Left lung (tissue), 10 donors: Measurements from ENCODE around the gene PTPRC. TPM values are rescaled to one million over a fixed set of nuclear protein-coding genes. Genes with fewer than 3 reads are reported as not detected.

Experiments used
- ATAC-seq: fragments of 200-7000 bp; cut with Tn5 transposase; one replicate; pipeline ENCODE4 v1.9.1; 2020; ENCODE audit warnings: moderate library complexity
- DNase-seq, 4 donors: peaks; one replicate each; pipeline ENCODE4 v3.0.0-alpha.2; 2013 to 2020
- H3K27ac ChIP-seq, 2 donors: fragments of 200-600 bp; sonication (generic) in 1 of 2; one replicate each; pipeline versions ENCODE4 v1.5.0 to v1.8.0; 2020 to 2021
- H3K27me3 ChIP-seq, 2 donors: fragments of 200-600 bp; sonication (generic) in 1 of 2; one replicate each; pipeline versions ENCODE4 v1.5.0 to v1.8.0; 2020 to 2021
- H3K36me3 ChIP-seq, 2 donors: fragments of 200-600 bp; sonication (generic) in 1 of 2; one replicate each; pipeline versions ENCODE4 v1.5.0 to v1.8.0; 2020 to 2021
- H3K4me1 ChIP-seq, 2 donors: fragments of 200-600 bp; one replicate each; pipeline ENCODE4 v1.8.0; 2021
- H3K4me3 ChIP-seq, 2 donors: fragments of 200-600 bp; sonication (generic) in 1 of 2; one replicate each; pipeline versions ENCODE4 v1.5.0 to v1.8.0; 2020 to 2021; ENCODE audit warnings: mild to moderate bottlenecking in 1 of 2
- H3K9me3 ChIP-seq, 2 donors: fragments of 200-600 bp; sonication (generic) in 1 of 2; one replicate each; pipeline versions ENCODE4 v1.5.0 to v1.8.0; 2020 to 2021
- intact Hi-C, 2 donors: fragments of 100-400 bp; cut with DNase I; formaldehyde crosslinking; loops; one replicate each; pipeline versions ENCODE4 v1.11.2 to v1.14.2; 2022
- polyA plus RNA-seq, 6 donors: library from polyadenylated mRNA; unstranded; fragments of 120-200 nt; gene quantifications; one replicate each; pipeline ENCODE4 v1.2.1, GENCODE V29; 2013; ENCODE audit not compliant: insufficient read length in 6 of 6
- total RNA-seq, 2 donors: library from RNA; stranded (reverse); fragmentation: NEBNext Ultra II Directional; extraction: Animal tissue kit (Norgen Biotek cat#: 25700); gene quantifications; one replicate each; pipeline ENCODE4 v1.2.1, GENCODE V29; 2021
- TF ChIP-seq, protein P1 (sequence below), 2 donors: fragments of 200-600 bp; sonication (generic) in 1 of 2; IDR thresholded peaks; one replicate each; pipeline versions ENCODE4 v1.5.0 to v1.8.0; 2021; ENCODE audit warnings: antibody characterized with exemption in 2 of 2
- donor health status: DM: no; HTN: yes; CAD: no.
- donor health status: DM: no; HTN: no; CAD: no.

The PTPRC gene
- total and polyA plus RNA-seq, 8 donors, result 7.0 to 180 (median 9.9) TPM

DNA sequence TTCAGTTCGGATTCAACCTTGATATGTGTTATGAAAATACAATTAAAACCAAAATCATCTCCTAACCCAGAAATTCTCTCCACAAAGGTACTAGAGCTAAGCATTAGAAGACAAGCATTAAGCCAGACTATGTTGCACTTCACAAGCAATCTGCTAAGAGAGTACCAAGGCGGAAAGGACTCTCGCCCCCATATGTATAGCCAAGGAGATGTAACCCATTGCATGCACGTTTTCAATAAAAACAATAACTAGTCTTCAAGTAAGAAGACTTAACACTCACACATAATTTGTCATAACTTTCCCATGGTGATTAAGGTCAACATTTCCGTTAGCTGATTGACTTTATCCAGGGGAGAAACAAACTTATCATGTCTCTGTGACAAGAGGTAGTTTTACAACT is 27.6 kb upstream of the PTPRC start:
- intact Hi-C loops, result no loop called here
- H3K4me3 ChIP-seq, result no peak overlapping the region

DNA sequence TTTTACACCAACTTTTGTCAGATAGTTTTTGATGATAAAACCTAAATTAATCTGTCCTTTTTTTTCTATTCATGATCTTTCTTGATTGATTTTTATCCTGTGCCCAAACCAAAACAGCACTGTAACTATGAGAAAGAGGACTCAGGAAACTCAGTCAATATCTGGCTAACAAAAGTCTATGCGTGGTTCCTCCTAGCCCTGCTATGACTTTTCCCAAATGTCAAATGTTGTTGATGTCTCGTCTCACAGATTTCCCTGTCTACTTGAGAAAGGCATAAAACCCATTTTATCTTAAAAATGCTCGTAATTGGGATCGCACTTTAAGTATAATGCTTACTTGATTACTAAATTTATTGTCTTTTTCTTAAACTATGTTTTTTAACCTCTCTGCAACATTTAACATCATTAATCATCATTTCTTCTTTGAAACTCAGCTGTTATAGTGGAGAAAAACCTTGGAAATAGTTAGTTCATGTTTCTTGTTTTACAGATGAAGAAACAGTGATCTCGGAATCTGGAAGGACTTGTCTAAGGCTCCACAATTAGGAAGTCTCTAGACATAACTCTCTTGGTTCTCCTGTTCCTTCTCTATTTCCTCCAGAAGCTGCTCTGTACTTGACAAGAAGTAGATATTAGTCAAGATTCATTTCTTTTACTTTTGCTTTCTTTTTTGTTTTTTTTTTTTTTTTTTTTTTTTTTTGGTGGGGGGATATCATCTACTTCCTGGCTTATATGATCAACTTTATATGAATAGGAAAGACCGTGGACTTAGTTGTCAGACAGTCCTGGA is 26.2 kb upstream of the PTPRC start:
- Histone ChIP-seq H3K36me3 (no peaks in the 10 kb centered on the region), H3K27me3 (no peaks in the 10 kb centered on the region), H3K27ac (peak overlapping the region in 1 of 2 donors; percentile 45), H3K4me3 (no peak overlapping the region), H3K9me3 (no peaks in the 10 kb centered on the region), H3K4me1 (peaks cover 0 to 7% of the 10 kb centered on the region in 2 donors)
- intact Hi-C loops, result no loop called here
- ATAC-seq (peak; percentile 46), DNase-seq (no peak)
- TF ChIP-seq, protein P1, sequence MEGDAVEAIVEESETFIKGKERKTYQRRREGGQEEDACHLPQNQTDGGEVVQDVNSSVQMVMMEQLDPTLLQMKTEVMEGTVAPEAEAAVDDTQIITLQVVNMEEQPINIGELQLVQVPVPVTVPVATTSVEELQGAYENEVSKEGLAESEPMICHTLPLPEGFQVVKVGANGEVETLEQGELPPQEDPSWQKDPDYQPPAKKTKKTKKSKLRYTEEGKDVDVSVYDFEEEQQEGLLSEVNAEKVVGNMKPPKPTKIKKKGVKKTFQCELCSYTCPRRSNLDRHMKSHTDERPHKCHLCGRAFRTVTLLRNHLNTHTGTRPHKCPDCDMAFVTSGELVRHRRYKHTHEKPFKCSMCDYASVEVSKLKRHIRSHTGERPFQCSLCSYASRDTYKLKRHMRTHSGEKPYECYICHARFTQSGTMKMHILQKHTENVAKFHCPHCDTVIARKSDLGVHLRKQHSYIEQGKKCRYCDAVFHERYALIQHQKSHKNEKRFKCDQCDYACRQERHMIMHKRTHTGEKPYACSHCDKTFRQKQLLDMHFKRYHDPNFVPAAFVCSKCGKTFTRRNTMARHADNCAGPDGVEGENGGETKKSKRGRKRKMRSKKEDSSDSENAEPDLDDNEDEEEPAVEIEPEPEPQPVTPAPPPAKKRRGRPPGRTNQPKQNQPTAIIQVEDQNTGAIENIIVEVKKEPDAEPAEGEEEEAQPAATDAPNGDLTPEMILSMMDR (IDR thresholded peaks at IDR 0.05), result no peak

More for the DNA sequence above, 27.6 kb upstream of the PTPRC start:
- Histone ChIP-seq H3K4me1 (peaks cover 0 to 7% of the 10 kb centered on the region in 2 donors), H3K9me3 (no peaks in the 10 kb centered on the region), H3K27ac (no peak overlapping the region), H3K36me3 (no peaks in the 10 kb centered on the region), H3K27me3 (no peaks in the 10 kb centered on the region)
- DNase-seq (no peak), ATAC-seq (no peak)
- TF ChIP-seq, protein P1 (IDR thresholded peaks at IDR 0.05), result no peak

DNA sequence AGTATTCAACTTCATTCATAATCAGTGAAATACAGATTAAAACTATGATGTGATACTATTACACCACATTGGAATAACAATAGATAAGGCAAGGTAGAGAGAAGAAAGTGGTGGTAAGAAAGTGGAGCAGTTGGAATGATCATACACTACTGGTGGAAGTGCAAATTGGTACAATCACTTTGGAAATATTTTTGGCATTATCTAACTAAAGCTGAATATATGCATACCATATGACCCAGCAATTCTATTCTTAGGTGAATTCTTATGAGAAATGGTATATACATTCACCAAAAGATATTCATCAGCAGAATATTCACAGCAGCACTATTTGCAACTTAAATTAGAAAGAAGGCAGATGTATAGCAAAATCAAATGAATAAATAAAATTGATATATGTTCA is 21.4 kb upstream of the PTPRC start:
- Histone ChIP-seq H3K4me3 (no peak overlapping the region), H3K9me3 (no peaks in the 10 kb centered on the region), H3K27ac (no peak overlapping the region), H3K27me3 (no peaks in the 10 kb centered on the region), H3K4me1 (peaks cover 0 to 31% of the 10 kb centered on the region in 2 donors), H3K36me3 (no peaks in the 10 kb centered on the region)
- TF ChIP-seq, protein P1 (IDR thresholded peaks at IDR 0.05), result no peak
- no peak for ATAC-seq
- intact Hi-C loops, result no loop called here
- DNase-seq, result no peak

DNA sequence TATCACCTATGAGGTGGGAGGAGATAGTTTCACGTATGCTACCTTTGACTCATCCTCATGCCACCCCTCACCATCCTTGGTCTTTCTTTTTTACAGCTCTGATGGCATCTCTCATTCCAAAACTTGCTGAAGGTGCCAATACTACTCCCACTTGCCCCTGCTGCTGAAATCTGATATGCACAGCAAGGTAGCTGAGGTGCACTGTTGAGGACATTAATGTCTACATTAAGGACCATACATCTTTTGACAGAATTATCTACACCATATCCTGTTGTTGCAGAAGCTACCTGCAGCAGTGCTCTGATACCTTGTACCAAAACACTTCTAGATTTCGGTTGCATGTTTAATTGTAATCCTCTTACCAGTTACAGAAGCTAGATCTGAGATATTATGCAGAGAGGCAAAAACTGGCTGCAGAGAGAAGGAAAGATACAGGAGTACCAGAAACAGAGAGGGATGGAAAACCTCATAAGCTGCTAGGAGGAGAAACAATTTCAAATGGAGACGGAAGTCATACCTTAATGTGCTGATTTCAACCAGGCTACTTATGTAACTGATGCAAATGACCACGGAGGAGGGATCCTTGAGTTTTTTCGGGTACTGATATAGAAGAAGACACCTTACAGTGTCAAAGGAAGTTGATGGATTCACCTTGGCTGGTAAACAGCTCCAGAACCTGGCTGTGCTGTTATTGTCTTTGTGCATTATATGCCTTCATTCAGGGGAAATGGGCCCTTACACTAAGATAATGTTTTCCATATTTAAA is 19.3 kb upstream of the PTPRC start:
- Histone ChIP-seq H3K4me3 (no peak overlapping the region), H3K27me3 (no peaks in the 10 kb centered on the region), H3K4me1 (peaks cover 0 to 32% of the 10 kb centered on the region in 2 donors), H3K36me3 (no peaks in the 10 kb centered on the region), H3K9me3 (no peaks in the 10 kb centered on the region), H3K27ac (peak overlapping the region in 1 of 2 donors; percentile 93)
- no peak for DNase-seq
- ATAC-seq, result no peak
- intact Hi-C loops, result no loop called here
- TF ChIP-seq, protein P1 (IDR thresholded peaks at IDR 0.05), result no peak

DNA sequence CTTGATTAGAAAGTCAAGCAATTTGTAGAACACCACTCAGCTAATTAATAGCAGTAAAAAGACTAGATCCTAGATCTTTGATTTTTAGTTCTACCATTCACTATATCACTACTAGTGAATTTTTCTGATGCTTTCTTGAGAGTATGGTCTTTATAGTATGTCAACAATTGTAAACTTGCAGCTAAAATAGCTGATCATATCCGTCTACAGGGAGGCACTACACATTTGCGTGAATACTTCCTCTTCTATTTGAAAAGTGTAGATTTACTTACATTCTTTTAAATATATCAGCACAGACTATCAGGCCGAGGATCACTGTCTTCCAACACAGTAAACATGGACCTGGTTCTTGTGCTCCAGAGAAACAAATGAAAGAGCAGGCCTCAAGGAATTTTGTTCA is 18.6 kb upstream of the PTPRC start:
- Histone ChIP-seq H3K36me3 (no peaks in the 10 kb centered on the region), H3K27me3 (no peaks in the 10 kb centered on the region), H3K4me1 (peaks cover 0 to 32% of the 10 kb centered on the region in 2 donors), H3K9me3 (no peaks in the 10 kb centered on the region), H3K4me3 (no peak overlapping the region), H3K27ac (peak overlapping the region in 1 of 2 donors; percentile 93)
- intact Hi-C loops, result no loop called here
- no peak for ATAC-seq
- DNase-seq, result no peak
- TF ChIP-seq, protein P1 (IDR thresholded peaks at IDR 0.05), result no peak
